HG03175 (cell line): Measurements from ENCODE around the gene C11orf52.
"Not testable (repeated sequence)": the region's sequence is repeated elsewhere in the genome, so short reads cannot be mapped to it uniquely, and the experiment has no call there.

ENCODE experiments used
- ATAC-seq: cut with Tn5 transposase; IDR thresholded peaks from one replicate; pipeline ENCODE4 v1.9.1; 2021; ENCODE audit warnings: mild to moderate bottlenecking, moderate library complexity; ENCODE audit not compliant: unreplicated experiment

The C11orf52 gene, protein sequence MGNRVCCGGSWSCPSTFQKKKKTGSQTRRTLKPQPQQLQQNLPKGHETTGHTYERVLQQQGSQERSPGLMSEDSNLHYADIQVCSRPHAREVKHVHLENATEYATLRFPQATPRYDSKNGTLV

DNA sequence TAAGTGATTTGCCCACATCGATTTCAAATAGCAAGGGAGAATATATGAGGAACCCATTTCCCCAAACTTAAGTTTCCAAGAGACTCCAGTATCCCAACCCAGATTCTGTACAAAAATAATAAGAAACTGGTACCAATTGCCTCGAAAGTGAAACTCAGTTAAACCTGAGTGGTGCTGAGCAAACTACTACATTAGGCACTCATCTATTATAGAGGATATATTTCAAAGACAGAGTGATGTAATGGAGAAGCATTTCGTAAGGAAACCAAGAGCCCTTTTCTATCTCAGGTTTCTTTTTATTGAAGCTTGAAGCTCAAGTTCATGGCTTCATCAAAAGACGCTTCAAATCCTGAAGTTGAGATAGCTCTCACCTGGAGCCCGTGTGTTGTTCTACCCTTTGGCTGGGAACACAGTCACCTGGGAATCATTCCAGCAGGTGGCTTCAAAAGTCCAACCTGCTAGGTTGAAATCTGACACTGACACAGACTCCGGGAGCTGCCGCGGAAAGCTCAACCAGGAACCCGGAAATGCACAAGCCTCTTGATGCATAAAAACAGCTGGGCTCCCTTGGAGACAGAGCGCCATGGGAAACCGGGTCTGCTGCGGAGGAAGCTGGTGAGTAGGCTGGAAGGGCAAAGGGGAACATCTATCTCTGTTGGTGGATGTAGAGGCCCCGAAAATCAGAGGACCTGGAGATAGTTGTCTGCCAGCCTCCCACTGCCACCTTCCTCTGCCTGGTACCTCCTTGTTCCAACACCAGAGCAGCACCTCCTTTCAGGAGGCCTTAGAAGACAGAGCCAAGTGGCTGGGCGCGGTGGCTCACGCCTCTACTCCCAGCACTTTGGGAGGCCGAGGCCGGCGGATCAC, at the start of gene C11orf52:
TSS of gene C11orf52 (plus strand) at position 524 of the 867 bp plus-strand sequence. CDS start at position 584, 60 bp downstream.
- ATAC-seq, result no peak

DNA sequence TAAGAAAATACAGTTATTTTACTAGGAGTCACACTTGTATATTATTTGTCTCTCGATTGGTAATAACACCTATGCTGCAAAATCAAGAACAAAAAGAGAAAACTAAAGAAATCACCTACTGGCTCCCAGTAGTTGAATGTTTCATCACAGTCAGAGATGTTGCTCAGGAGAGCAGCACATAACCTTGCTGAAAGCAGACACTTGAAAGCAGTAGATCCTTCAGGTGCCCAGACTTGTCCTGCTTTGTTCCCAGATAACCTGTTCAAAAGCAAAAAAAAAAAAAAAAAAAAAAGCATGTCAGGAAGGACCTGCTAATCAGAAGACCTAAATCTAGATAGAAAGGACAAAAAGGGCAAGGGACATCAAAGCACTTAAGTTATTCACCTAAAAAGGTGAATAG, 48.6 kb upstream of the C11orf52 start:
- no peak for ATAC-seq

DNA sequence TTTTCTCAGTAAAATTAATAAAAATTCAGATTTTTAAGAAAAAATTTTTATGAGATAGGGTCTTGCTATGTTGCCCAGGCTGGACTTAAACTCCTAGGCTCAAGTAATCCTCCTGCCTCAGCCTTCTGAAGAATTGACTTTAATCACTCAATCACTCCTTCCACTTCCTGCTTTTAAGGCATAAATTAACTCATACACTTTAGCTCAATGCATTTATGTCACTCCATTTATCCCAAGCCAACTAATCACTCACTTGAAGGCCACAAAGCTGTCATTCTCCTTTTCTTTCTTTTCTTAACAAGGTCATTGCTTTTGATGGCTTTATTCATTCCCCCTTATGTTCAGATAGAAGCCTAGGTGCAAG, 48.2 kb upstream of the C11orf52 start:
- peak; percentile 11 for ATAC-seq

DNA sequence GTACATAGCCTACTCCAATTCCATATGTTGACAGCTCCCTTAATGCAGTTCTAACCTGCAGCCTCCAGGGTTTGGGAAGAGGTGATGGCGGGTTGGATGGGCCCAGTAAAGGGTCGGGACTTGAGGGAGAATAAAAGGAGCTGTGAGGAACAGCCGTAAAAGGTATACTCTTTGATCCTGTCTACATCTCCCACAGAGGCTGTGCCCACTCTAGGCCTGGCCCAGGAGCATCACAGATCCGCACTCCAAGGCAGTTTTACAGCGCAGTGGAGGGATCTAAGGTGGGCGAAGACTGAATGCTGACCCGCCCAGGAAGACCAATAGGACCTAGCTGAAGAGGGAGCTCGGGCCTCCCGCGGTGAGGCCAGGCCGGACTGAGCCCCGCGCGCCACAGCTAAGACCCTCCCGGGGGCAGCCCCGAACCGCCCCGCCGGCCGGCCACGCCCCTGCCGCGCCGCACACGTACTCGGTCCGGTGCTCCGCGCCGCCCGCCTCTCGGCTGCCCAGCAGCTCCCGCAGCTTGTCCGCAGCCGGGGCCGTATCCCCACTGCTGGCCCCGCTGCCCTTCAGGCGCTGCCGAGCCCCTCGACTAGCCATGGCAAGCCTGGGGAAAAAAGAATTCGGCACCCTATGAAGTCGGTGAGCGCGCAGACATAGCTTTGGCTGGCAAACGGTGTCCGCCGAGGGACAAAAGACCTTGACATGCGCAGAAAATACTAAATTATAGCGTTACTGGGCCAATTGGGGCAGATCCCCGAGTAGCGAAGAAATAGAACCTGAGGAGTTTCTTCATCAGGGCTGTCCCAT, 47.6 kb upstream of the C11orf52 start, which contains the start of gene ALG9:
TSS of gene ALG9 (minus strand) at position 696 of the 807 bp plus-strand sequence. CDS start at position 597, 99 bp downstream.
- peak; percentile 88 for ATAC-seq

DNA sequence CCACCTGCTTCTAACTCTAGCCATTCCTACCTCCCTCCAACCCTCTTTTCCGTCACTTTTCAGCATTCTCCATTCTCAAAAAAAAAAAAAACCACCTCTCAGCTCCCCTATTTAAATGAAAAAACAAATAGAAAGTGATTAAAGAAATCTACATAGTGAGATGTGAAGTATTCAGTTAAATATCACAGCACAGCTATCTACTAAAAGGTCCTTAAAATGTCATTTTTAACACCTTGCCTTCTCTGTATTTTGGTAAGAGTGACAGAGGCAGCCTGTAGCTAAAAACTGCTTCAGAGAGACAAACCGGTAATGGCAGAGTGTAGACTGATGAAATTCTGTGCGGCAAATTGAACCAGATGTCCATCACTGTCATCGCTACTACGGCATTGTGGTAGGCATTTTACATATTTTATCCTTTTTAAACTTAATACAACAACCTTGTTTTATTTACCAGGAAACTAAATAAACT, 47.0 kb upstream of the C11orf52 start:
- no peak for ATAC-seq

DNA sequence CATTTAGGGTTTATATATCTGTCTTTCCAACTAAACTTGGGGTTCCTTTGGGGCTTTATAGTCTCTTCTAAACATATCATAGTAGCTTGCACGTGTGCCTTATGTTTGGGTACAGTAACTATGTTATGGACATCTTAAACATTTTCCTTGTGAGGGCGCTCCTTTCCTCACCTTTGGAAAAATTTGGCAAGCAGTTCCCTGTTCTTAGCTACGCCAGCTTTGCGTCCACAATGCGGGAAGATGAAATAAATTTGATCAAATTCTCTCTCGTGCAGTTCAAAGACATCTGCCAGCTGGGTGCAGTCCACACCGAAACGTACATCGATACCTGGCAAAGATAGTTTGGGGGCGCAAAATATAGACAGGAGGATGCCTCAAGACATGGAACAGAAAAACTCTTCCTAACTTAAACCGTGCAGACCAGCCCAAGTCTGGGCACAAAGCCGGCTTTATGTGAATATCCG, 40.3 kb upstream of the C11orf52 start:
- ATAC-seq, result peak; percentile 2

DNA sequence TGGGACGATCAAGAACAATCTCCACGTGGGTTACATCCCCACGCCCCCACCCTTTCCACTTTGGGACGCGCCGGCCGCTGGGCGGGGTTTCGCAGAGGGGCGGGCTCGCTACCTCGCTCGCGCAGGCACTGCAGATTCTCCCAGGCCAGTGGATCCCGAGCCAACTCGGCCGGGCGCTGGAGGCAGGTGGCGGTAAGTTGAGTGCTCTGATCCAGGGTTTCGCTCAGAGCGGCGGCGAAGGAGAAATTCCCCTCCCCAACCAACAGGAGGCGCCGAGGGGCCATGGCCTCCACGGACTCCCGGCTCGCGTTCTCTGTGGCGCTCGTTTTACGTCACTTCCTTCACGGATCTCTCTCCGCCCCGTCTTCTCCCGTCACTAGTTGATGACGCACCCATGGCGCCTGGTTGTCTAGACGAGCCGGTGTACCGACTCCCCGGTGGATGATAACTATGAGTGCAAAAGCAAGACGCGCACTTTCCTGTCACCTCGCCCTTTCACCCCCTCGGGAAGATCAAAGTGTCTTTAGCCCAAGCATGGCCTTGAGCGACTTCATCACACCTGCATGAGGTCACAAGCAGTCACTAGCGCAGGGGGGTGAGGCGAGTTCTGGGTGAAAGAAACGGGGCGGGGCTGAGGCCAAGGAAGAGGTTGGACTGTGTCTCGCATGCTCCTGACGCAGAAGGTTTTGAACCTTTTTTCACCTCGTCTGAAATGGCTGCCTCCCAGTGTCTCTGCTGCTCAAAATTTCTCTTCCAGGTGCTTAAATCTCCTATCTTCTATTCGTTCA, 39.7 kb upstream of the C11orf52 start, which contains the start of the genes CFAP68 and FDXACB1:
TSS of gene CFAP68 (plus strand) at position 693 of the 788 bp plus-strand sequence. CDS start at position 713, 20 bp downstream.
TSS of gene FDXACB1 (minus strand) at position 317 of the 788 bp plus-strand sequence. CDS start at position 284, 33 bp downstream.
- ATAC-seq, result peak; percentile 93

DNA sequence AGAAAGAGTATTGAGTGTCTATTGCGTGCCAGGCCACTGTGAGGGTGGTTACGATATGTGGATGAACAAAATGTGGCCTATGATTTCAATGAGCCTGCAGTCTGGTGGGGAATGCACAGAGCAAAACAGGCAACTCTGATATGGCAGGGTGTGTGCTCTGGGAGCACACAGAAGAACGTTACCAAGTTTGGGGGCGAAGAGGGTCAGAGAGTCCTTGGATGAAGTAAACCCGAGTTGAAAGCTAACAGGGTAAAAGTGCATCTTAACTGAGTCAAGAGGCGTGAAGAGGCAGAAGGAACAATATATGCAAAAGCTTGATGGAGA, 39.1 kb upstream of the C11orf52 start:
- peak; percentile 4 for ATAC-seq

DNA sequence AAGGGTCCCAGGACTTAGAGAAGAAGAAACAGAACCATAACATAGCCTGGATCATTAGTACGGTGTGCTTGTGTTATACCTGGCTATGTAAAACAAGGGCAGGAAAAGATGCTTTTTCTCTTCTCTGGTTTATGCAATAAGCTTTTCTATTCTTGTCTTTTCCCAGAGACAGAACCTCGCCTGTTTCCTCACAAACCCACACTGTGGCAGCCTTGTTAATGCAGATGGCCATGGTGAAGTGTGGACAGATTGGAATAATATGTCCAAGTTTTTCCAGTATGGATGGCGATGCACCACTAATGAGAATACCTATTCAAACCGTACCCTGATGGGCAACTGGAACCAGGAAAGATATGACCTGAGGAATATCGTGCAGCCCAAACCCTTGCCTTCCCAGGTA, 36.5 kb upstream of the C11orf52 start:
- ATAC-seq, result no peak

DNA sequence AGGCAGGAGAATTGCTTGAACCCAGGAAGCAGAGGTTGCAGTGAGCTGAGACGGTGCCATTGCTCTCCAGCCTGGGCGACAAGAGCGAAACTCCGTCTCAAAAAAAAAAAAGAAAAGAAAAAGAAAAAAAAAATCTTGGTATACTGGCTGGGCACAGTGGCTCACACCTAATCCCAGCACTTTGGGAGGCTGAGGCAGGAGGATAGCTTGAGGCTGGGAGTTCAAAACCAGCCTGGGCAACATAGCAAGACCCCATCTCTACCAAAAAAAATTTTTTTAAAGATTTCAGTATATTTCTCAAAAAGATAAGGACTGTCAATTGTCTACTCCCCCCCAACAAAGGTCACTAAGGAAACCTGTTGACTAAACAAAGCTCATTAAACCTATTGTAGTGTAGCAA, 33.7 kb upstream of the C11orf52 start:
- ATAC-seq, result not testable (repeated sequence)

DNA sequence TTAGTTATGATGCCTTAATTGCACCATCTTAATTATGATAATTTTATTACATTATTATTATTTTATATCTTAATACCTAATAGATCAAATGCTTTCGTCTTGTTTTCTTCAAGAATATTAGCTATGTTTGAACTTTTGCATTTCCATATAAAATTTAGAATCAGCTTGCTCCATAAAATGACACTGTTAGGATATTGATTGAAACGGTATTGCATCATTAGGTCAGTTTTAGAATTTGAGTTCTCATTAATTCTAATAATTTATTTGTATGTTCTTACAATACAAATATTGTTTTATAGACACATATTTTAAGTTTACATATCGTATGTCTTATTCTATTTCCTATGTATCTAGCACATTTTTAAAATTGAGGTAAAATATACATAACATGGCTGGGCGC, 32.7 kb upstream of the C11orf52 start:
- no peak for ATAC-seq

DNA sequence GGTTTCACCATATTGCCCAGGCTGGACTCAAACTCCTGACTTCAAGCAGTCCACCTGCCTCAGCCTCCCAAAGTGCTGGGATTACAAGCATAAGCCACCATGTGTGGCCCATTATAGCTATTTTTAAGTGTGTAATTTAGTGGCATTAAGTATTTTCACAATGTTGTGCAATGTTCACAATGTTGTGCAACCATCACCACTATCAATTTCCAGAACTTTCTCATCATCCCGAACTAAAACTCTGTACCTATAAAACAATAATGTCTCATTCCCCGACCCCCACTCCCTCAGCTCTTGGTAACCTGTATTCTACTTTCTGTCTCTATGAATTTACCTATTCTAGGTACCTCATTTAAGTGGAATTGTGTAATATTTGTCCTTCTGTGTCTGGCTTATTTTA, 31.9 kb upstream of the C11orf52 start:
- ATAC-seq, result no peak

DNA sequence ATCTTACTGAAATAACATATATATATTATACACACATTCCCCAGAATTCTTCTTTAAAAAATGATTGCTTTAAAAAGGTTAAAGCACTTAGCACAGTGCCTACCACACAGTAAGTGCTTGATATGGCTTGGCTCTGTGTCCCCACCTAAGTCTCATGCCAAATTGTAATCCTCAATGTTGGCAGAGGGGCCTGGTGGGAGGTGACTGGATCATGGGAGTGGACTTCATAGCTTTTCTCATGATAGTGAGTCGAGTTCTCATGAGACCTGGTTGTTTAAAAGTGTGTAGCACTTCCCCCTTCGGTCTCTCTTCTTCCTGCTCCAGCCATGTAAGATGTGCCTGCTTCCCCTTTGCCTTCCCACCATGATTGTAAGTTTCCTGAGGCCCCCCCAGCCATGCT, 13.3 kb upstream of the C11orf52 start:
- no peak for ATAC-seq

DNA sequence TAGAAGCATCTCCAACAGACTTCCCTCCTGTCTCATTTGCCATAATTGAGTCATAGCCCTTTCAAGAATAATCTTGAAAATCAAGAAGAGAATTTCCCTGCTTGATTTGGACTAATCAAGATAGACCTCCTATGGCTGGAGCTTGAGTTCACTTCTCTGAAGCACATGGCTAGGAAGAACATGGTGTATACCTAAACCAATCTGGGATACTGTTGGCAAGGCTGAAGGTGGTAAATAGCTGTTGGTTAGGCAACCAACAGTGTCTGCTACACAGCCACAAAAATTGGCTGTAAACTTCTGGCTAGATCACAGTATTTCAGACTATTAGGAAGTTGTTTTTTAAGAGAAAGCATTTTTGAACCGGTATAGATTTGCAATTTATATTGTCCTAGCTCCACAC, 12.0 kb upstream of the C11orf52 start:
- no peak for ATAC-seq

DNA sequence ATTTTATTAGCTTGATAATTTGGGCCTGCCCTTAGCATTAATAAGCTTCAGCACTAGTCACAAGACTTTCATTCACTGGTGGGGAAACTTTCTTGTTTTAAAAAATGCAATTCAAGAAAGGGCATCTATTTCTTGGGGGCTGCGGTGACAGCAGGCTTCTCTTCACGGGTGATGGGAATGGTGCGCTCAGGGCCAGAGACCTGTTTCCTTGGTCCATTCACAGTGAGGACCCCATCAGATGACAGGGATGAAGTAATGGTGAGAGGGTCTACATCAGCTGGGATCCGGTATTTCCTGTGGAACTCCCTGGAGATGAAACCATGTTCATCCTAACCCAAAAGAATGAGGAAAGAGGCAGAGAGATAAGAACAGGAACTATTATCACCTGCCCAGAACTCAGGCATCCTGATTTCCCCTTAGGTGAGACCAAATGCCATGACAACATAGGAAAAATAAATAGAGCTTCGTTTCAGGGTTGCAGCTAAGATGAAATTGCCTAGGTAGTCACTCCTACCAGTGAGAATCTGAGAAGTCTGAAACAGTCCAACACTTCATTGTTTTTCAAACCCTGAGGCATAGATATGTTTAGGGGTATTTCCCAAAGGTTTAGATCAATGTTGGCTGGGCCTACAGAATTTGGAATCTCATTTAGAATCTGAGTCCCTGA, 9.9 kb upstream of the C11orf52 start:
- ATAC-seq, result no peak

DNA sequence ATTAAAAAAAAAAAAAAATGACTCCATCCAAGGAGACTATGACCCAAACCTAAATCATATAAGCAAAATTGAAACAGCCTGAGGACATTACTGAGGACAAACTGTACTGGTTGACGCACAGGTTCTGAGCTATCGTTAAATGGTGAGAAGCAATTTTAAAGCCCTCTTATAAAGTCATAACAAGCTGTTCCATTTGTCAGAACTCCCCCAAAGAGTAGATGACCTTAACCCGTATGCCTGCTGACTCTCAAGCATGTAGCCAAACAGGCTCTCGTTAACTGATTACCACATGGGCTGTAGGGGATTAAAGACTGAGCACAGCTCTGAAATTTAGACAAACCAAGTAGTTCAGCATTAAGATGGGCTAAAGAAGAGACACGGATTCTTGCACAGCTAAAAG, 9.3 kb upstream of the C11orf52 start:
- ATAC-seq, result no peak

DNA sequence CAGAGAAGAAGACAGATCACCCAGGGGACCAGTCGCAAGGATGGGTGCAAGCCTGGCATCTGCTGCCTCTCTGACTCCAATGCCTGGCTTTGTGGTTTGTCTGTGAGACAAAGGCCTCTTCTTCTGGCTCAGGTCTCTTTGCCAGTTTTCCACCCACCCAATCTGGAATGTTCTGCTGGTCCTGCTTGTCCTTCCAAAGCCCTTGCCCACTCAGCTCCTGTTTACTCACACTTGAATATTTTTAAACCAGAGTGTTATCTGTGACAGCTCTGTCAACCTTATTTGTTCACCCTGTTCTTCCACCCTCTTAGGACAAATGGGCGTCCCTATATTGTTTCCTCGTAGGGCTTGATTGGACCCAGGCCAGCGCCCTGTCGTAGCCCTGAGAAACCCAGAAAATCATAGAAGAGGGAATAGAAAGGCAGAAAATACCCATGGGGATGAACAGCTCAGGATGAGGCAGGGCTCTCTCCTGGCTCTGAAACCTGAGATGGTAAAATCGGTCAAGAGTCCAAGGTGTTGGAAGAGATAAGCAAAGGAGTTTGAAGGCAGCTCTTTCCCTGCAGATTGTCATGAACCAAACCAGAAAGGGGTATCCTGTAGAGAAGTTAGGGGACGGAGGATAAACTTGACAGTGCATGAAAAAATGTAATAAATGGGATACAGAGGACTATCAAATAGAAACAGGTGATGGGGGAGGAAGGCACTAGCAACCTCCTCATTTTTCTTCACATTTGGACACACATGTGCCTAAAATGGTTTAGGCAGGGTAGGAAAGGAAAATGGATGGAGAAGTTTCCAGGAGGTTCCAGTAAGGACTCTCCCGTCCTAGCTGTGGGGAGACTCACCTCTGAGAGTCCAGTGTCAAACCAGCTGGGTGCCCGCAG, 7.8 kb upstream of the C11orf52 start:
- no peak for ATAC-seq

DNA sequence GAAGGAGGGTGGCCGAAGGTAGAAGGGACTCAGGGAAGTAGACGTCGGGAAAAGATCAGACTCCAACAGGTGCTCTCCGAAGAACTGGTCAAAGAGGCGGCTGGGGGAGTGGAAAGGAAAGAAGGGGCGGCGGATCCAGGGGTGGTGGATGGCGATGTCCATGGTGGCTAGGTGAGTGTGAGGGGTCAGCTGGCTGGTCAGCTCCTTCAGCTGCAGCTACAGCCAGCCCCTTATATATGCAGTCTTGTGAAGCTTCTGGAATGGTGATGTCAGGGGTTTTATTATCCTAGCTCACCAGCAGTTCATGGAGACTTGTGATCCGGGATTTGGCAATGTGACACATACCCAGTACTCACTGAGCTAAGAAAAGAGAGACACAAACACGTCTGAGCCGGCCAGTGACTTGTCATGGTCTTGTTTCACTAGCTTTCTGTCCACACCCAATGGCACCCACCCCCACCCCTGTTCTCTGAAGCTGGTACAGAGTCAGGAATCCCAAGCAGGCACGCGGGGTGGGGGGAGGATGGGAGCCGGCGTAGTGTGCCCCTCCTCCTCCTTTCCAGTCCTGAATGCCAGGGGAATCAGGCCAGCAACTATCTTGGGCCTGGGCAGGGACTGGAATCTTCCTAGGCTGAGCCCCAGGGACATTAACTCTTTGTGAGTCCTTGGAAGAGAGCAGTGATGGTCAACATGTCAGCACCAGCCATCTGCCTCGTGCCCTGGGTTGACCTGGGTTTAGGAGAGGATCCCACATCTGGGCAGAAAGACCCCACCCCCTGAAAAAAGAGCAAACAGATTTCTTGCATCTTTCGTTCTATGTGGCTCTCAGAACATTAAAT, 6.9 kb upstream of the C11orf52 start, which contains the start of gene CRYAB:
TSS of gene CRYAB (minus strand) at position 208 of the 839 bp plus-strand sequence. CDS start at position 162, 46 bp downstream.
- no peak for ATAC-seq
